ENCODE data around the gene CEBPZ. TPM values are rescaled to one million over a fixed set of nuclear protein-coding genes. Genes with fewer than 3 reads are reported as not detected.
A peak's percentile ranks its signal among the peaks of the same experiment; 100 is the strongest.

CEBPZ gene
- total and polyA plus RNA-seq, 2 donors (not counting 3 experiments of a cell fraction or from before 2014, with no cell fraction given): 3.6 to 46.9 TPM

DNA sequence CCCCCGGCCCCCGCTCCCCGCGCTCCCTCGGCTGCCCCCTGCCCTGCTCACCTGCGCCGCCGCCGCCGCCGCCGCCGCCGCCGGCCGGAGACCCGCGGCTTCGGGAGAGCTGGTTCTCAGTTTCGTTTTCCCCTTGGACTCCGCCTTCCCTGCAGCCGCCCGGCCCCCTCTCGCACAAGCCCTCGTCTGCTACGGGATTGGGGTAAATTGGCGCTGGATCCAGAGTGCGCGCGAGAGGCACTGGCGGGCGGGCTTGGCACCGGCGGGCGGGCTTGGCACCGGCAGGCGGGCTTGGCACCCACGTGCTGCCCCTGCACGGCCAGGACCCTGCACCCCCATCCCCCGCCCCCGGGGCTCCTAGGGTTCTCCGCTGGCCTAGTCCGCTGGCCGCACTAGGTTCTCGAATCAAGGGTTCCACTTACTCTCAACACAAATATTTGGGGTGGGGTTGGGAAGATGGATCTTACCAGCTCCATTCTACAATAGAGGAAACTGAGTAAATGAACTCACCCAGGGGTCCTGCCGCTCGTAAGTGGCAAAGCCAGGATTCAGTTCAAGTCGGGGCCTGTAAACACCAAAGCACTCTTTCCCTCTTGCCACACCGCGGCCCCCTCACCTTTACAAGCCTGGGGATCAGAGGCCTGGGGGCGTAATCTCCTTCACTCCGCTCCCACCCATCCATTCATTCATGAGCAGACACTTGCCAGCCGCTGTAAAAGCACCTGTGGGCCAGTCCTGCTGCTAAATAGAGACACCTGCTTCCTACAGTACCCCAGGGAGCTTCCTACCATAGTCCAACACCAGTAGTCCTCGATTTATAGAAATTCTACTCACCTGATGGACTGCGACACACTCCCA lies 74.3 kb downstream of the CEBPZ start, which contains the start of gene EIF2AK2:
TSS of gene EIF2AK2 (minus strand) at position 124 of the 858 bp plus-strand sequence. CDS start 9,174 bp downstream, outside the sequence.
- Histone ChIP-seq H3K4me1 (ENCODE audit: control insufficient read depth, extremely low read depth, insufficient read depth, low read length) (peaks cover 23% of the 10 kb centered on the region), H3K27ac (ENCODE audit: insufficient read depth, low read depth, low read length) (peak within 1 kb of the TSS; percentile 59), H3K9me1 (replicated peaks; ENCODE audit: control insufficient read depth, extremely low read depth, insufficient read depth, low read length) (no peaks in the 10 kb centered on the region), H3K79me2 (ENCODE audit: control insufficient read depth, insufficient read depth, low read length) (peaks cover 36% of the 10 kb centered on the region), H3K36me3 (ENCODE audit: control insufficient read depth in 2 of 2, extremely low read depth in 1 of 2, insufficient read depth in 2 of 2, low read length in 2 of 2) (no peaks in the 10 kb centered on the region), H3K9ac (replicated peaks; ENCODE audit: extremely low read depth, insufficient read depth, low read length) (peak within 1 kb of the TSS; percentile 90), H3K4me2 (ENCODE audit: insufficient read depth, low read length) (peak within 1 kb of the TSS; percentile 95), H3K27me3 (ENCODE audit: control insufficient read depth in 2 of 2, insufficient read depth in 2 of 2, low read length in 2 of 2) (no peaks in the 10 kb centered on the region), H2AFZ (ENCODE audit: low read depth, low read length) (peak within 1 kb of the TSS; percentile 83), H3K9me3 (replicated peaks; ENCODE audit: control insufficient read depth, insufficient read depth, low read length) (no peaks in the 10 kb centered on the region), H3K4me3 (replicated peaks in 1 of 3; ENCODE audit: insufficient read depth in 1 of 3, low read depth in 1 of 3, low read length in 3 of 3) (peak within 1 kb of the TSS; percentile 56 to 87 (median 84)), H4K20me1 (replicated peaks; ENCODE audit: control insufficient read depth, extremely low read depth, insufficient read depth, low read length) (no peaks in the 10 kb centered on the region)
- TF ChIP-seq POLR2AphosphoS5 (IDR thresholded peaks at IDR 0.05; ENCODE audit: insufficient read depth, low read depth, low read length) (peak; percentile 51), POLR2A (IDR thresholded peaks at IDR 0.05; ENCODE audit: low read depth, low read length) (no peak)
- BruUV-seq (replicated peaks): TSS peak; percentile 80
- intact Hi-C loops (cut with micrococcal nuclease): loop anchor here (2.0 kb wide), 1 partner anchor 40 kb away; the partner anchor contains the start of gene CEBPZOS
- ChIA-PET CTCF (interaction anchor here (0.9 to 1.8 kb wide), 6 partner anchors 11 to 720 kb away, joined by 3 to 8 read pairs (median 3); no protein-coding TSS in a partner anchor), POLR2A (no interaction called here)
- dilution Hi-C loops (cut with MboI; ENCODE audit: extremely low pct_ligation_motif_present, low sequenced_read_pairs): no loop called here
- FAIRE-seq (peak; percentile 93), DNase-seq (ENCODE audit: low read depth, low spot score) (peak; percentile 87)

DNA sequence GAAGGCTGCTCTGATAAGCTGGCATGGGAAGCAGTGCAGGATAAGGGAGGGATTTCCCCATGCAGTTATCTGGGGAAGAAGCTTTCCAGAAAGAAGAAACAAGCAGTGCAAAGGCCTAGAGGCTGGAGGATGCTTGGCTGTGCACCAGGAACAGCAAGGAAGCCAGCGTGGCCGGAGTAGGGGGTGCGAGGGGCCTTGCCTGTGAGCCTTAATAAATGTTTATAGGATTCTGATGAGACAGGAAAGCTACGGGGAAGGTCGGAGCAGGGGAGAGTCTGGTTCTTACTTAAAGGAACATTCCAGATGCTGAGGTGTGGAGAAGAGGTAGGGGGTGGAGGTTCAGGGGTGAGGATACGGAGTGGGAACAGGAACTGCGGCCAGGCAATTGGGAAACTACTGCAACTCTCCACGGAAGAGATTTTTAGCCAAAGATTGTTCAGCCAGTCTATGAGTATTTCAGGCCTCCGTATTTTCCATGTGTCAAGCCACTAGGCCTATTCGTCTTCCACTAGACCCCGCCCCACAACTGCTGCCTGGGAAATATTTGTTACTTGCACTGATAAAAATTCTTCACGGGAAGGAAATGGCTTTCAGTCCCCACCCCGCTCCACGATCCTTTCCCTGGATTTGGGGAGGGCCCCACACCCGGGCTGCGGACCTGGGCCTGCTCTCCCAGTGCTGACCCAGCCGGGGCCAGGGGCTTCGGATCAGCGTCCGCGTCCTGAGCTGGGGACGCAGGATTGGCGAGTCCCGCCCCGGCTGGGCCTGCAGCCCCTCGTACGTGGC lies 75.1 kb downstream of the CEBPZ start:
- Histone ChIP-seq H2AFZ (ENCODE audit: low read depth, low read length) (peak overlapping the region; percentile 80), H3K4me2 (ENCODE audit: insufficient read depth, low read length) (peak overlapping the region; percentile 95), H3K9me1 (replicated peaks; ENCODE audit: control insufficient read depth, extremely low read depth, insufficient read depth, low read length) (no peaks in the 10 kb centered on the region), H3K4me3 (replicated peaks in 1 of 3; ENCODE audit: insufficient read depth in 1 of 3, low read depth in 1 of 3, low read length in 3 of 3) (peak overlapping the region; percentile 56 to 87 (median 84)), H4K20me1 (replicated peaks; ENCODE audit: control insufficient read depth, extremely low read depth, insufficient read depth, low read length) (no peaks in the 10 kb centered on the region), H3K79me2 (ENCODE audit: control insufficient read depth, insufficient read depth, low read length) (peaks cover 44% of the 10 kb centered on the region), H3K36me3 (ENCODE audit: control insufficient read depth in 2 of 2, extremely low read depth in 1 of 2, insufficient read depth in 2 of 2, low read length in 2 of 2) (no peaks in the 10 kb centered on the region), H3K27me3 (ENCODE audit: control insufficient read depth in 2 of 2, insufficient read depth in 2 of 2, low read length in 2 of 2) (no peaks in the 10 kb centered on the region), H3K27ac (ENCODE audit: insufficient read depth, low read depth, low read length) (peak overlapping the region; percentile 42), H3K9me3 (replicated peaks; ENCODE audit: control insufficient read depth, insufficient read depth, low read length) (no peaks in the 10 kb centered on the region), H3K4me1 (ENCODE audit: control insufficient read depth, extremely low read depth, insufficient read depth, low read length) (peaks cover 25% of the 10 kb centered on the region), H3K9ac (replicated peaks; ENCODE audit: extremely low read depth, insufficient read depth, low read length) (peak overlapping the region; percentile 90)
- TF ChIP-seq, protein P1, sequence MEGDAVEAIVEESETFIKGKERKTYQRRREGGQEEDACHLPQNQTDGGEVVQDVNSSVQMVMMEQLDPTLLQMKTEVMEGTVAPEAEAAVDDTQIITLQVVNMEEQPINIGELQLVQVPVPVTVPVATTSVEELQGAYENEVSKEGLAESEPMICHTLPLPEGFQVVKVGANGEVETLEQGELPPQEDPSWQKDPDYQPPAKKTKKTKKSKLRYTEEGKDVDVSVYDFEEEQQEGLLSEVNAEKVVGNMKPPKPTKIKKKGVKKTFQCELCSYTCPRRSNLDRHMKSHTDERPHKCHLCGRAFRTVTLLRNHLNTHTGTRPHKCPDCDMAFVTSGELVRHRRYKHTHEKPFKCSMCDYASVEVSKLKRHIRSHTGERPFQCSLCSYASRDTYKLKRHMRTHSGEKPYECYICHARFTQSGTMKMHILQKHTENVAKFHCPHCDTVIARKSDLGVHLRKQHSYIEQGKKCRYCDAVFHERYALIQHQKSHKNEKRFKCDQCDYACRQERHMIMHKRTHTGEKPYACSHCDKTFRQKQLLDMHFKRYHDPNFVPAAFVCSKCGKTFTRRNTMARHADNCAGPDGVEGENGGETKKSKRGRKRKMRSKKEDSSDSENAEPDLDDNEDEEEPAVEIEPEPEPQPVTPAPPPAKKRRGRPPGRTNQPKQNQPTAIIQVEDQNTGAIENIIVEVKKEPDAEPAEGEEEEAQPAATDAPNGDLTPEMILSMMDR (IDR thresholded peaks at IDR 0.05; ENCODE audit: extremely low read depth in 1 of 2, insufficient read depth in 1 of 2, low read depth in 1 of 2, low read length in 2 of 2): no peak
- TF ChIP-seq POLR2A (IDR thresholded peaks at IDR 0.05; ENCODE audit: low read depth, low read length): no peak
- no peak for TF ChIP-seq MYC (IDR thresholded peaks at IDR 0.05; ENCODE audit: low read depth, low read length)
- TF ChIP-seq FOS (IDR thresholded peaks at IDR 0.05; ENCODE audit: borderline replicate concordance, insufficient read depth, low read length): no peak
- TF ChIP-seq POLR2AphosphoS5 (IDR thresholded peaks at IDR 0.05; ENCODE audit: insufficient read depth, low read depth, low read length): no peak
- no peak for TF ChIP-seq EZH2 (IDR thresholded peaks at IDR 0.05; ENCODE audit: borderline replicate concordance, low read depth, low read length, severe bottlenecking)
- TF ChIP-seq, protein P2, sequence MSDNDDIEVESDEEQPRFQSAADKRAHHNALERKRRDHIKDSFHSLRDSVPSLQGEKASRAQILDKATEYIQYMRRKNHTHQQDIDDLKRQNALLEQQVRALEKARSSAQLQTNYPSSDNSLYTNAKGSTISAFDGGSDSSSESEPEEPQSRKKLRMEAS (IDR thresholded peaks at IDR 0.05; ENCODE audit: insufficient read depth, insufficient read length): no peak
- no peak for TF ChIP-seq JUN (IDR thresholded peaks at IDR 0.05; ENCODE audit: borderline replicate concordance, insufficient read depth, insufficient read length, low read depth)
- TF ChIP-seq GATA2 (IDR thresholded peaks at IDR 0.05; ENCODE audit: insufficient read depth, insufficient read length, low read depth, low read length): no peak
- peak; percentile 70 for DNase-seq (ENCODE audit: low read depth, low spot score)
- FAIRE-seq: no peak
- intact Hi-C loops (cut with micrococcal nuclease): loop anchor here (2.0 kb wide), 1 partner anchor 41 kb away; the partner anchor contains the start of gene CEBPZOS
- BruUV-seq (replicated peaks): no TSS peak
- dilution Hi-C loops (cut with MboI; ENCODE audit: extremely low pct_ligation_motif_present, low sequenced_read_pairs): no loop called here
- ChIA-PET POLR2A (interaction anchor here (0.7 kb wide), 1 partner anchor 113 kb away, joined by 4 read pairs; no protein-coding TSS in a partner anchor), CTCF (interaction anchor here (0.9 to 1.8 kb wide), 5 partner anchors 13 to 721 kb away, joined by 3 to 8 read pairs (median 3); no protein-coding TSS in a partner anchor)
